HepG2 (cell line): ENCODE results near the gene SNAPC4. TPM values are rescaled to one million over a fixed set of nuclear protein-coding genes. Genes with fewer than 3 reads are reported as not detected.
A peak's percentile ranks its signal among the peaks of the same experiment; 100 is the strongest.

Experiments
- ATF4 ChIP-seq, 2 experiments: fragments of 450-650 bp in 1 of 2; sonication (generic) in 1 of 2; formaldehyde crosslinking; IDR thresholded peaks; 2 replicates each; pipeline versions ENCODE4 v1.5.0 to v1.8.0; 2020 to 2022; ENCODE audit warnings: mild to moderate bottlenecking in 1 of 2, missing genetic modification reagents in 1 of 2
- BCL6 ChIP-seq: IDR thresholded peaks from 2 replicates; pipeline ENCODE4 v1.6.1; 2016; ENCODE audit warnings: missing genetic modification reagents, missing compliant biosample characterization
- BRD4 ChIP-seq: sonication (generic); formaldehyde crosslinking; IDR thresholded peaks from 2 replicates; pipeline ENCODE4 v1.4.0; 2020; ENCODE audit warnings: missing genetic modification reagents
- FOXC1 ChIP-seq: sonication (generic); formaldehyde crosslinking; IDR thresholded peaks from 2 replicates; pipeline ENCODE4 v1.8.0; 2022; ENCODE audit warnings: mild to moderate bottlenecking, missing genetic modification reagents, borderline replicate concordance
- JUN ChIP-seq: sonication (generic); formaldehyde crosslinking; IDR thresholded peaks from 2 replicates; pipeline ENCODE4 v1.4.0; 2020; ENCODE audit warnings: mild to moderate bottlenecking, missing genetic modification reagents
- KDM2A ChIP-seq: sonication (generic); formaldehyde crosslinking; IDR thresholded peaks from 2 replicates; pipeline ENCODE4 v1.4.0; 2020; ENCODE audit warnings: low read depth, missing genetic modification reagents, borderline replicate concordance
- MAFG ChIP-seq: sonication (generic); formaldehyde crosslinking; IDR thresholded peaks from 2 replicates; pipeline ENCODE4 v1.5.1; 2020; ENCODE audit warnings: mild to moderate bottlenecking, missing genetic modification reagents
- MTA3 ChIP-seq: sonication (generic); formaldehyde crosslinking; IDR thresholded peaks from 2 replicates; pipeline ENCODE4 v1.4.0; 2020; ENCODE audit warnings: missing genetic modification reagents
- NFRKB ChIP-seq: fragments of 450-650 bp; IDR thresholded peaks from 2 replicates; pipeline ENCODE4 v1.6.1; 2017
- POLR2A ChIP-seq, 2 experiments: IDR thresholded peaks; 2 replicates each; pipeline ENCODE4 v1.6.1; 2011; ENCODE audit warnings: low read depth in 2 of 2, low read length in 2 of 2, mild to moderate bottlenecking in 1 of 2, moderate library complexity in 1 of 2; ENCODE audit not compliant: insufficient read depth in 1 of 2
- RFX5 ChIP-seq: IDR thresholded peaks from 2 replicates; pipeline ENCODE4 v1.6.1; 2011; ENCODE audit warnings: low read depth, low read length, improper control_type of control experiment
- SAFB2 ChIP-seq: sonication (generic); formaldehyde crosslinking; IDR thresholded peaks from 2 replicates; pipeline ENCODE4 v1.5.1; 2020; ENCODE audit warnings: missing genetic modification reagents, low read depth, mild to moderate bottlenecking, borderline replicate concordance
- ZNF205 ChIP-seq: IDR thresholded peaks from 2 replicates; pipeline ENCODE4 v1.6.1; 2018; ENCODE audit warnings: missing biosample characterization, missing genetic modification reagents
- ZNF264 ChIP-seq: sonication (generic); formaldehyde crosslinking; IDR thresholded peaks from 2 replicates; pipeline ENCODE4 v1.4.0; 2020; ENCODE audit warnings: missing genetic modification reagents
- ZNF350 ChIP-seq: sonication (generic); formaldehyde crosslinking; IDR thresholded peaks from 2 replicates; pipeline ENCODE4 v1.4.0; 2020; ENCODE audit warnings: mild to moderate bottlenecking, low read depth, missing genetic modification reagents, borderline replicate concordance
- ZNF75D ChIP-seq: sonication (generic); formaldehyde crosslinking; IDR thresholded peaks from 2 replicates; pipeline ENCODE4 v1.8.1; 2023; ENCODE audit warnings: missing genetic modification reagents, mild to moderate bottlenecking, borderline replicate concordance
- polyA plus RNA-seq, 8 experiments: library from polyadenylated mRNA; depleted of rRNA in 3 of 8; stranded (reverse) in 7 of 8; unstranded in 1 of 8; fragments of >200 nt; fragmentation: Illumina TruSeq in 4 of 8; extraction: Trizol in 4 of 8; gene quantifications; 2 replicates each; pipeline versions ENCODE4 v1.2.1 to v1.2.3, GENCODE V29; 2011 to 2016; ENCODE audit warnings: low read depth in 4 of 8, missing spikeins in 1 of 8, mixed read lengths in 1 of 8; ENCODE audit not compliant: insufficient read depth in 1 of 8
- total RNA-seq, 5 experiments: library from RNA; depleted of rRNA; stranded (reverse); fragments of >200 nt; fragmentation: Illumina TruSeq; extraction: Trizol; gene quantifications; 2 replicates each; pipeline ENCODE4 v1.2.3, GENCODE V29; 2016; ENCODE audit warnings: low read depth in 1 of 5
- TF ChIP-seq, protein P1 (sequence below): sonication (generic); formaldehyde crosslinking; conservative IDR thresholded peaks from 2 replicates; pipeline ENCODE4 v1.8.1; 2023; ENCODE audit warnings: missing genetic modification reagents
- TF ChIP-seq, protein P2 (sequence below): IDR thresholded peaks from 2 replicates; pipeline ENCODE4 v1.6.1; 2016; ENCODE audit warnings: missing biosample characterization, missing genetic modification reagents, low read depth
- TF ChIP-seq, protein P3 (sequence below): sonication (generic); formaldehyde crosslinking; IDR thresholded peaks from 2 replicates; pipeline ENCODE4 v1.8.1; 2023; ENCODE audit warnings: mild to moderate bottlenecking, missing genetic modification reagents, borderline replicate concordance
- TF ChIP-seq, protein P4 (sequence below): sonication (generic); formaldehyde crosslinking; IDR thresholded peaks from 2 replicates; pipeline ENCODE4 v1.4.0; 2020; ENCODE audit warnings: missing genetic modification reagents, mild to moderate bottlenecking, borderline replicate concordance

The SNAPC4 gene
- total and polyA plus RNA-seq, 2 of the 13 experiments (the other 11 are each of a cell fraction or from before 2014, with no cell fraction given): 2.0 to 6.0 TPM

DNA sequence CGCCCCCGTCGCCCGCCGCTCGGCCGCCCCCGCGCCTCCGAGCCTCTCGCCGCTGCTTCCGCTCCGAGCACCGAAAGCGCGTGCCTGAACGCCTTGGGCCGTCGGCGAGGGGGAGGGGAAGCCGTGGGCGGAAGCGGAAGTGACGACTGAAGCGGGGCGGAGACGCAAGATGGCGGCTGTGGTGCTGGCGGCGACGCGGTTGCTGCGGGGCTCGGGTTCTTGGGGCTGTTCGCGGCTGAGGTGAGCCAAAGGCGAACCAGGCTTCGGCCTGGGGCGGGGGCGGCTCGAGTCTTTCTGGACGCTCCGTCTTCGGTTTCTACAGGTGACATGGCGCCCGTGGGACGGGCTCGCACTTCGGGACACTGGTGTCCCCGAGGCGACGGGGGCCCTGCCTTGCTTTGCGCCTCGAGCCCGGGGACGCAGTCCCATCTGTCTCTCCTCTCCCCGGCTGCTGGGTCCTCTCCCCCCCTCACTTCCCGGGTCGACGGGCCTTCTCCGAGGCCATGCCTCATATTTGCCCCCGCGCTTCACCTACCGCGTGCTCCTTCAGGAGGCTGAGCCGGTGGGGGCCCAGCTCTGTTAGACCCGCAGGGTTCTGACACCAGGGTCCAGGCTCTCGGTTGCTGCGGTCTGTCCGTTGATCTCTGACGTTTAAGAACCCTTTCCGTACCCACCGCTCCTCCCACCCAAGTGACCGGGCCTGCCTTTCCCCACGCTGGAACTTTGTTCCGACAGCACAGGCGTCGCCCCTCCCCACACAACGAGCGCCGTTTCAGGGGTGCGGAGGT is 10.7 kb upstream of the SNAPC4 start, which contains the start of the genes ENTR1 and PMPCA (continued):
- peak; percentile 42; the same call in 1 of the 2 replicates for TF ChIP-seq ZNF205 (CRISPR knock-in tag)
- no peak for TF ChIP-seq MAFG (CRISPR knock-in tag)
- TF ChIP-seq, protein P1, sequence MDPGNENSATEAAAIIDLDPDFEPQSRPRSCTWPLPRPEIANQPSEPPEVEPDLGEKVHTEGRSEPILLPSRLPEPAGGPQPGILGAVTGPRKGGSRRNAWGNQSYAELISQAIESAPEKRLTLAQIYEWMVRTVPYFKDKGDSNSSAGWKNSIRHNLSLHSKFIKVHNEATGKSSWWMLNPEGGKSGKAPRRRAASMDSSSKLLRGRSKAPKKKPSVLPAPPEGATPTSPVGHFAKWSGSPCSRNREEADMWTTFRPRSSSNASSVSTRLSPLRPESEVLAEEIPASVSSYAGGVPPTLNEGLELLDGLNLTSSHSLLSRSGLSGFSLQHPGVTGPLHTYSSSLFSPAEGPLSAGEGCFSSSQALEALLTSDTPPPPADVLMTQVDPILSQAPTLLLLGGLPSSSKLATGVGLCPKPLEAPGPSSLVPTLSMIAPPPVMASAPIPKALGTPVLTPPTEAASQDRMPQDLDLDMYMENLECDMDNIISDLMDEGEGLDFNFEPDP: no peak
- no peak for TF ChIP-seq RFX5
- no peak for TF ChIP-seq SAFB2
- TF ChIP-seq, protein P2, sequence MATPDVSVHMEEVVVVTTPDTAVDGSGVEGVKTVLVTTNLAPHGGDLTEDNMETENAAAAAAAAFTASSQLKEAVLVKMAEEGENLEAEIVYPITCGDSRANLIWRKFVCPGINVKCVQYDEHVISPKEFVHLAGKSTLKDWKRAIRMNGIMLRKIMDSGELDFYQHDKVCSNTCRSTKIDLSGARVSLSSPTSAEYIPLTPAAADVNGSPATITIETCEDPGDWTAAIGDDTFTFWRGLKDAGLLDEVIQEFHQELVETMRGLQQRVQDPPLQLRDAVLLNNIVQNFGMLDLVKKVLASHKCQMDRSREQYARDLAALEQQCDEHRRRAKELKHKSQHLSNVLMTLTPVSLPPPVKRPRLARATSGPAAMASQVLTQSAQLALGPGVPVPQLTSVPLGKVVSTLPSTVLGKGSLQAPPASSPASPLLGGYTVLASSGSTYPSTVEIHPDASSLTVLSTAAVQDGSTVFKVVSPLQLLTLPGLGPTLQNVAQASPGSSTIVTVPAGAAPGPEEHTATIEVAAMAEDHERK (CRISPR knock-in tag): 0 out of 2 replicates have a peak, but pooled peaks have one; percentile 34
- TF ChIP-seq BCL6: peak; percentile 44
- TF ChIP-seq FOXC1: no peak
- TF ChIP-seq, protein P3, sequence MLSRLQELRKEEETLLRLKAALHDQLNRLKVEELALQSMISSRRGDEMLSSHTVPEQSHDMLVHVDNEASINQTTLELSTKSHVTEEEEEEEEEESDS (CRISPR knock-in tag): 0 out of 2 replicates have a peak, but pooled peaks have one; percentile 38
- TF ChIP-seq ATF4 (CRISPR knock-in tag; IDR thresholded peaks at IDR 0.05): peak in 1 of 2 experiments; percentile 54; a peak in 1 of 4 replicates
- TF ChIP-seq, protein P4, sequence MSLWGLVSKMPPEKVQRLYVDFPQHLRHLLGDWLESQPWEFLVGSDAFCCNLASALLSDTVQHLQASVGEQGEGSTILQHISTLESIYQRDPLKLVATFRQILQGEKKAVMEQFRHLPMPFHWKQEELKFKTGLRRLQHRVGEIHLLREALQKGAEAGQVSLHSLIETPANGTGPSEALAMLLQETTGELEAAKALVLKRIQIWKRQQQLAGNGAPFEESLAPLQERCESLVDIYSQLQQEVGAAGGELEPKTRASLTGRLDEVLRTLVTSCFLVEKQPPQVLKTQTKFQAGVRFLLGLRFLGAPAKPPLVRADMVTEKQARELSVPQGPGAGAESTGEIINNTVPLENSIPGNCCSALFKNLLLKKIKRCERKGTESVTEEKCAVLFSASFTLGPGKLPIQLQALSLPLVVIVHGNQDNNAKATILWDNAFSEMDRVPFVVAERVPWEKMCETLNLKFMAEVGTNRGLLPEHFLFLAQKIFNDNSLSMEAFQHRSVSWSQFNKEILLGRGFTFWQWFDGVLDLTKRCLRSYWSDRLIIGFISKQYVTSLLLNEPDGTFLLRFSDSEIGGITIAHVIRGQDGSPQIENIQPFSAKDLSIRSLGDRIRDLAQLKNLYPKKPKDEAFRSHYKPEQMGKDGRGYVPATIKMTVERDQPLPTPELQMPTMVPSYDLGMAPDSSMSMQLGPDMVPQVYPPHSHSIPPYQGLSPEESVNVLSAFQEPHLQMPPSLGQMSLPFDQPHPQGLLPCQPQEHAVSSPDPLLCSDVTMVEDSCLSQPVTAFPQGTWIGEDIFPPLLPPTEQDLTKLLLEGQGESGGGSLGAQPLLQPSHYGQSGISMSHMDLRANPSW (CRISPR knock-in tag): no peak
- no peak for TF ChIP-seq ZNF75D (CRISPR knock-in tag)
- TF ChIP-seq BRD4 (CRISPR knock-in tag): peak; percentile 80; the same call in 1 of the 2 replicates
- no peak for TF ChIP-seq JUN (CRISPR knock-in tag)
- TF ChIP-seq POLR2A (IDR thresholded peaks at IDR 0.05; ENCODE audit: insufficient read depth in 1 of 2, low read depth in 2 of 2, low read length in 2 of 2): peak; percentile 86 to 98
- TF ChIP-seq ZNF264 (CRISPR knock-in tag): no peak
- no peak for TF ChIP-seq MTA3 (CRISPR knock-in tag)
- TF ChIP-seq ZNF350 (CRISPR knock-in tag): no peak
- peak; percentile 95 for TF ChIP-seq KDM2A (CRISPR knock-in tag)
- TF ChIP-seq NFRKB: no peak
